Astrocyte of the hippocampus (primary cell): ENCODE measurements around the gene TP53BP2.

Source experiments
- DNase-seq: peaks from one replicate; pipeline ENCODE4 v3.0.0; 2011; ENCODE audit warnings: low read depth, low spot score

The TP53BP2 gene

DNA sequence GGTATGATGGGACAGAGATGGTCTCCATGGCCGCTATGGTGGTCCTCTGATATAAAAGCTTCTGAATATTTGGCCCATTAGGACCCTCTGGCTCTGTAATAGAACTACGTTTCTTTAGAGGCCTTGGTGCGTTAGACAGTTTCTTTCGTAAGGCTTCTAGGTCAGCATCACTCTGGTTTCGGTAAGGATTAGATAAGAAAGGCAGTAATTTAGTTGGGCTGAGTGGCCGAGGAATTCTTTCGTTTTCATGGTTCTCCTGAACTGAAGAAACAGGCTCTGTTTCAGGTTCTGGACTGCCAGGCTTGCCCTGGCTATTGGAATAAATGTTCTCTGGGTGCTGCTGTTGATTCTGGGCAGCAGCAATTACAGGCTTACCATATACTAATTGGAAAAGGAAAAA lies 49.5 kb downstream of the TP53BP2 start:
- DNase-seq = no peak

DNA sequence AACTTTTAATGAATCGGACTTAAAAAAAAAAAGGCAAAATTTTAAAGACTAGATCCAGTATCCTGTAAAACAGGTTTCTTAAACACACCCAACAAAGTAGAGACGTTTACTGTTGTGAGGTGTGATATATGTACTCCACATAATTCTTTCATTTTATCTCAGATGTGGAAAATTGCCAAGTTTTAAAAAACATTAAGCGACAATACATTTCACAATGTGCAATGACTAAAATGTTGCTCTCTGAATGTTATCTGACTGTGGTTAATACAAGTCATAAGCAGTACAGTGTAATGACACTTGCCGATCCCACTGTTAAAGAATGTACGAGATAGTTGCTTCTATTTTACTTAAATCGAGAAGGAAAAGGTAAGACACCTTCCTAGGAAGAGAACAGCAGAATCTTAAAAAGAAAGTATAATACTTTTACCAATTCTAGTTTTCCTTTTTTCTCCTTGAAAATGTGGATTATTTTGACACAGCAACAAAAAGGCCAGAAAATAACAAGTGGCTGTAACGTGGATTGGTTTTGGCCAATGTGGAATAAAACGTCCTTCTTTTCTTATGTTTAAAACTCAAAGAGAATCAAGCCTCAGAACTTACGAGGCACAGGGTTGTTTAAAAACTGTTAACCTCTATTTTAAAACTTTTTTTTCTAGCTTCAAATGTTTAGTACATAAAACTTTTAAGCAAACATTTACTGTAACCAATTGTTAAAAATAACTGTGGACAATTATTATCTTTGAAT lies 51.4 kb downstream of the TP53BP2 start:
- no peak for DNase-seq

DNA sequence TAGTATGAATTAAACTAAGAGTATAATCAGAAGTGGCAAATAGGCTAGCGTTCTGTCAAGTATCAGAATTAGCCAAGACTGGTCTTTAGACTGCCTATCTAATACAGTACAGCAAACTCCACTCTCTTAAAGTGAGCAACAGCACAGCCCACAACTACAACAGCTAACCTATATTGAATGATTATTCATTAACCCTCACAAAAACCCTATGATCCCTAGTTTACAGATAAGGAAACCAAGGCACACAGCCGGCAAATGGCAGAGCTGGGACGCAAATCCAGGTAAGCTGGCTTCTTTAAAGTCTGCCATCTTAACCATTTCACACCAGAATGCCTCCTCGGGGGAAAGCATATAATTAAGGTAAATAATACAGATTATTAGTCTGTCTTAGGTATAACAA lies 52.0 kb downstream of the TP53BP2 start:
- DNase-seq = no peak

DNA sequence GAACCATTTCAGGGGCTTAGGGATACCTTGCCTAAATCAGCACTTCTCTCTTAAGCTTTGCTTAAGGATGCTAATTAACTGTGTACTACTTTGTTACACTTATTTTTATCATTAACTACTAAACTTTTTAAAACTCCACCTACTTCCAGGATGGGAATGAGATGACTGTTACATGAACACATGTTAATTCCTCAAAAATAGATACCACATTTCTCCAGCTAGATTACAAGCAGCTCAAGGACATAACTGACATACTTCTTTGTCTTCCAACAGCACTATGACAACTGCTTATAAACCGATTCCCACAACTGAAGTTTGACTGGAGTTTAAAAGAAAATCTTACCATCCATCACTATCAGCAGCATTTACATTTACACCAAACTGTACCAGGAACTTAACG lies 53.7 kb downstream of the TP53BP2 start:
- no peak for DNase-seq

DNA sequence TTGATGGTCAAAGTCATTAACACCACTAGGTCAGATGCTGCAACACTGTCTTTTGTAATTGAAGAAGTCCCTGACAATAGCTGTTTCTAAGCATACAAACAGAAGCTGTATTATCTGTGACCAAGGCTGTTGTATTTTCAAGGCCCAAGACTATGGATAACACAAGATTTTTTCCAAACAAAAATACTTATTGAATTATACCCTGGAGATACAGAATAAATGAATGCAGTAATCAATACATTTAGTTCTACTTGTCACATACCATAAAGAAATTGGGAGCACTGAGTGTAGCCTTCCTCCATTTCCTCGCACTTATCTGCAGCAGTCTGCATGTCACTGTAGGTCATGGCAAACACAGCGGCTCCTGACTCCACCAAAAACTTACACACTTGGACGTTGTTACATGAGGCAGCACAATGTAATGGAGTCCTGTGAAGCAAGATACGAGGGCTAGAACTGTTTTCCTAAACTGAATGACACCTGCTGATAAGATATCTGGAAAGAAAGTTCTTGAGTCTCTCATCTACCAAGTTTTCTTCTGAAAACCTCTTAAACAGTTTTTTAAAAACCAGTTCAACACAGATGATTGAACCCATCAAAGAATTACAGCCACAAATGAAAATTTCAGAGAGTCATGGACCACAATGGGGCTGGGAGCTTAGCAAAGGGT lies 56.9 kb downstream of the TP53BP2 start:
- DNase-seq = no peak

DNA sequence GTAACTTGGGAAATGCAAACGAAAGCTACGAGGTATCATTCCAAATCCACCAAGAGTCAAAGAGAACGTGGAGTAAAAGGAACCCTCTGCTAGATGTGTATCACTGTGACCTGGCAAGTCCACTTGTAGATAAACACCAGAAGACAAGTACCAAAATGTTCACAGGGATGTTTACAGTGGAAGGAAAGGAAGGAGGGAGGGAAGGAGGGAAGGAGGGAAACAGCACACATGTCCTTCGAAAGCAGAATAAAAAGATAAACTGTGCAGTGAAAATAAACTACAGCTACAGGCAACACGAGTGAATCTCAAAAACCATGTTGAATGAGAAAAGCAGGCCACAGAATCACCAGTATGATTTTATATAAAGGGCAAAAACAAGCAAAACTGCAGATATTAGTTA lies 59.9 kb downstream of the TP53BP2 start:
- DNase-seq = no peak

DNA sequence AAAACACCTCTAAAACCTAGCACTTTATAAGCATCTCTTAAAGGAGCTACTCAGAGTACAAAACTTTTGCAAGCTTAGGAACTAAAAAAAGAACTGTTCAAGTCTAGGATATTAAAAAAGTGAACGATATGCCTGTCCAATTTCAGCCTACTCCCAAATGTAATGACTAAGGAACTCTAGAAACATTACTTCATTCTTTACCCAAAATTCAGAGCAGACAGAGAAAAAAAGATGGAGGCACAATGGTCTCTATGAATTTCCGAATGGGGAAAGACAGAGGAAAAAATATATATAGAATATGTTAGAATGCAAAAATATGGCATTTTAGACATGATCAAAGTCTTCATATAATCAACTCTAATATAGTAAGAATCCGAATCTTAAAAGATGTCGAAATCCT lies 61.2 kb downstream of the TP53BP2 start:
- DNase-seq = no peak

DNA sequence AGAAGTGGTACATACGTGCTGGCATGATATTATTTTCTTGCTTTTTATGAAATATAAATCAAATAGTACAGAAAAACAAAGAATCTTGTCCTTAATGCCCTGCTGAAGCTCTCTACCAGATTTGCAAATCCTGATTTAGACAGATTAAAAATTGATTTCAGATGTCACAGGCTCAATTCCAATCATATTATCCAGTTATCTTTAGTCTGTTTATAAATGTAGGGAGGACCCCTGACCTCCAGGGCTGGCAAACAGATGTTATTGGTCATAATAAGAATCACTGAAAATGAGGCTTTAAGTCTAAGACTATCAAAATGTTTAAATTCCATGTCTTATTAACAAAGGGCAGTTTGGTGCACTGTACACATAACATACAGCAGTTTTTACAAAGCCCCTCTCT lies 62.1 kb downstream of the TP53BP2 start:
- DNase-seq = no peak

DNA sequence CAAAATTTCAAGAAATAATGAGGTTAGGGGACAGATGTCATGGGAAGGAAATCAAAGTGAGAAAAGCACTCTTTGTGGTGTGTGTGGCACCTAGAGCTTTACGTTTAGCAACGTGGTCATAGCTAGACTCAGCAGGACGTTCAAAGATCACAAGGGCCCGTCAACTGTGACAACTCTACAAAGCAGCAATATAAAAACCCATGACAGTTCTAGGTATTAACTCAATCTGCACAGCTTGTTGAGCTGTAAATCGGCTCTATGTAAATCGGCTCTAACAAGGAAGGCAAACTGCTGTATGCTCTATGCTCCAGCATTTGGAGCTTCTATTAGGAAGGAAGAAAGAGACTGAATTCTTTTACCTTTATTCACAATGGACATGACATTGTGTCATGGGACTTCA lies 64.8 kb downstream of the TP53BP2 start:
- no peak for DNase-seq

DNA sequence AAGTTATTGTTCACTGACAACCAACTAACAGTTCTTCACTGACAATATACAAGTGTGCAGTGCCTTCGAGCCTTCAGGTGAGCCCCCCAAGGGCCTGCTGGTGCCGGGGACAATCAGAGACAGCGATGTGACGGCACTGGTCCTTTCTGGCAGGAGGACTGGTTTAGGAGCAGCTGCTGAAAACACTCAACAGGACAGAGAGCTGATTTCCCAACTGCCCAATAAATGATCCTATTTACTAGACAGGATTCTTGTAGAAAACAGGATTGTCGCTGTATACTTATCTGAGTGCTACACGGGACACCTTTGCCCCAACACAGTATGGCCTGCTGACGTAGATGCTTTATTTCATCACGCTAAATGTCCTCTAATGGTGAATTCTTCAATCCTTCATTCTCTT lies 65.4 kb downstream of the TP53BP2 start:
- DNase-seq = no peak

DNA sequence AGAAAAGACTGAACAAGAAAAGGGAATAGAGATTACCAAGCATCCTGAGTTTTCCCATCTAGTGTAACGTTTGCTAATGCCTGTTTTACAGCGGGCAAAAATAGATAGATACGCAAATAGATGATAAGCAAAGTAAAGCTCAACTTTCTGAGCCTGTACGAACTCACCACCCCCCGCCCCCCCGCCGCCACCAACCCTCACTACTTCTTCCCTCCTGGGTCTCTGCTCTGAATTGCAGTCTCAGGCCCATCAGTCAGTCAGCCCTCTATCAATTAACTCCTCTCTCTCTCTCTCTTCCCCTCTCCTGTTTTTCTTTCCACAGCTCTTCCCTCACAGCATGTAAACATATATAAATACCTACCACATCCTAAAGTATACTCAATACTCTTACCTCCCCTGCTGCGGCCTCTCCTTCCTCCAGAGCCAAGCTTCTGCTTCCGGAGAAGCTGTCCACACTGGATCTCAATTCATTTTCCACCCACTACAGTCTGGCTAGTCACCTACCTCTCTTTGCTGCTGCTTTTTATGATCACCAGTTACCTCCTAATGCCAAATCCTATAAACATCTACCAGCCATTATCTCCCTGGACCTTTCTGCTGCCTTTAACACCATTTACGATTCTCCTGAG lies 68.8 kb downstream of the TP53BP2 start:
- DNase-seq = no peak

DNA sequence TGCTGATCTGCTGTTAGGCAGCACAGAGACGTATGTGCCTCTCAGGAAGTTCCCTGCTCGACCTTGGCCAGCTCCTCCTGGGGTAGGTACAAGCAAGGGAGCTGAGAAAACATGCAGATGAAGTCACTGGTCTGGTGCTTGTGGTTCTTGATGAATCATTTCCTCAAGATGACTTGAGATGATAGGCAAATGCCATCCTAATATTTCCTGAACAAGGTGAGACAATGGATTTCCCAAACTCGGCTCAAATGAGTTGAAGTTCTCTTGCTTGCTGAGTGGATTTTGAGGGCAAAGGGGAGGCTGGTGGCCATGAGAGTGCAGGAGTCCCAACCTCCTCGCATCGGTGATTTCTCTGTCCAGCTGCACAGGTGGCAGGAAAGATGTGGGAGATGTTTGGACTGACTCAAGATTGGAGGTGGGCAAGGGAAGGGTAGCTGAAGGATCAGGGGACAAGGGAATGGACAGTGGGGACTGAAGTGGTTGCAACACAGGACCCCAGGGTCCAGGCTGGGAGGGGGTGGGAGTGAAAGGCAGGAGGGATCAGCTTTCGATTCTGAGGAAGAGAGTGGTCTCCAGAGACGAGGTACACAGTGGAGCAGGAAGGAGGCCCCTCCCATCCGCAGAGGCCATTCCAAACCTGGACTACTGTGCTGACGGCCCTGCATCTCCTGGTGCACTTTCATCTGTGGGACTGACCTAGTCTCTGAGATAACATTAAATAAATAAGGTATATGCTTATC lies 69.5 kb downstream of the TP53BP2 start:
- peak; percentile 79 for DNase-seq

DNA sequence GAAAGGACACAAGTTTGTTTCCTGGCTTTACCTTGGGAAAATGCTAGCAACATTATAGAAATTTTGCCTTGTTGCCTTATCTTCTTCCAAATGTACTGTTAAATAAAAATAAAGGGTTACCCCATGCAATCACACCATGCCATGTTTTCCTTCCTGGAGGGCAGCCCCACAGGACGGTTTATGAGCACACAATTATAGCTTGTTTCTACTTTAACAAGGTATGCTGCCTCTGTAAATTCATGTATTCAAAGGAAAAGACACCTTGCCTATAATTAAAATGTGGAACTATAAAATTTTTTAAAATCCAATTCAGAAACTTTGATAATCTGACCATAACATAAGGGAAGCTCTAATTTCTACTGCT lies 70.1 kb downstream of the TP53BP2 start:
- DNase-seq = no peak

DNA sequence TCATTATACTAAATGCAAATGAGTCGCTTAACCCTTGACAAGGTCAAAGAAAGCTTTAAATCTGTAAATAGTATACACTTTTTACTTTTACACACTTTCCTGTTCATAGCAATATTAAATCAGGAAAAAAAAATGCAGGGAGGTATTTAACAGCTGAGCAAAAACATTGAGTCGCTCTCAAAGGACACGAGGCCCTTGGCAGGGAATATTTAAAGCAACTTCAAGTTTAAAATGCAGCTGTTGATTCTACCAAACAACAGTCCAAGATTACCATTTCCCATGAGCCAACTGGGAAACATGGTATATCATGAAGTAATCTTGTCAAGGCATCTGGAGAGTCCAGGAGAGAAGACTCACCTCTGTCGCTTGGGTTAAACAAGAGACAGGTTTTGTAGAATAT lies 70.7 kb downstream of the TP53BP2 start:
- DNase-seq = peak; percentile 52

DNA sequence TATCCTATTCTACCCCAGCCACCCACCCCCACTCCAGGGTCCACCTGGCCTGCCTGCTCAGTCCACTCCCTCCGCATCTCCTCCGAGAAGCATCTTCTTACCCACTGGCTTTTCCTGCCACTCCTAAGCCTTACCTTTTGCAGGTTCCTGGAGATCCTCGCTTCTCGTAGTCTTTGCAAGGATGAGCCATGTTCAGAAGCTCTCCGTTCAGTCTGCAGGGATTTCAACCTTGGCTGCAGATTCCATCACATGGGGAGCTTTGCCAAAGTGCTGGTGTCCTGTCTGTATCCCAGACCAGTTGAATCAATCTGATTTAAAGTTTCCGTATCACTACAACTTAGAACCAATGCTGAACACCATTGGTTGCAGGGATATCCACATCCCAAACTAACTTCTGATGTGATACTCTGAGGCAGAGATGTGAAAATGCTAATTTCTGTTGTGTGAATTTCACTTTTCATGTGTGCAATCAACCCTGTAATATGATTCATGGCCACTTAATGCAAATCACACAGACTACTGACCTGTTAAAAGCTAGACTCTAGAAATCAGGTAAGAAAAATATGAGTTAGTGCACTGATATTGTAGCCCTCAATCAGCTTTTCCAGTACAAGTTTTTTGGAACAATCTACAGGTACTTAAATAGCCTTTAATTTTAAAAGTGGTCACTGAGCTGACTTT lies 71.5 kb downstream of the TP53BP2 start:
- no peak for DNase-seq

DNA sequence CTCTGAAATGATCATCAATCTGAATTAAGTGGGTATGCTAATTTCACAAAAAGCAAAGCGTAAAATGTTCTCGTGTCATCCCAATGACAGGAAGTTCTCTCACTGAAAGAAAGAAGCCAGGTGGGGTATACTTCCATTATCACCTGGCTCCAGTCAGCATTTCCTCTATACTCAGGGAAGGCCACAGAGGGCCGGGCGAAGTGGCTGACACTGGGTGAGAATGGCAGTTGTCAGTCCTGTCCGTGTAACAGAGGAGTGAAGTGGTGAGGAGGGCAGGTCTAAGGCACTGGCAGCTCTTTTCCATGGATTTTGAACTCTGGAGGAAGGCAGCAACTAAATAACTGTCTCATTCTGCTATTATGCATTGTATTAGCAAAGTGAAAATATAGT lies 73.0 kb downstream of the TP53BP2 start:
- DNase-seq = no peak

DNA sequence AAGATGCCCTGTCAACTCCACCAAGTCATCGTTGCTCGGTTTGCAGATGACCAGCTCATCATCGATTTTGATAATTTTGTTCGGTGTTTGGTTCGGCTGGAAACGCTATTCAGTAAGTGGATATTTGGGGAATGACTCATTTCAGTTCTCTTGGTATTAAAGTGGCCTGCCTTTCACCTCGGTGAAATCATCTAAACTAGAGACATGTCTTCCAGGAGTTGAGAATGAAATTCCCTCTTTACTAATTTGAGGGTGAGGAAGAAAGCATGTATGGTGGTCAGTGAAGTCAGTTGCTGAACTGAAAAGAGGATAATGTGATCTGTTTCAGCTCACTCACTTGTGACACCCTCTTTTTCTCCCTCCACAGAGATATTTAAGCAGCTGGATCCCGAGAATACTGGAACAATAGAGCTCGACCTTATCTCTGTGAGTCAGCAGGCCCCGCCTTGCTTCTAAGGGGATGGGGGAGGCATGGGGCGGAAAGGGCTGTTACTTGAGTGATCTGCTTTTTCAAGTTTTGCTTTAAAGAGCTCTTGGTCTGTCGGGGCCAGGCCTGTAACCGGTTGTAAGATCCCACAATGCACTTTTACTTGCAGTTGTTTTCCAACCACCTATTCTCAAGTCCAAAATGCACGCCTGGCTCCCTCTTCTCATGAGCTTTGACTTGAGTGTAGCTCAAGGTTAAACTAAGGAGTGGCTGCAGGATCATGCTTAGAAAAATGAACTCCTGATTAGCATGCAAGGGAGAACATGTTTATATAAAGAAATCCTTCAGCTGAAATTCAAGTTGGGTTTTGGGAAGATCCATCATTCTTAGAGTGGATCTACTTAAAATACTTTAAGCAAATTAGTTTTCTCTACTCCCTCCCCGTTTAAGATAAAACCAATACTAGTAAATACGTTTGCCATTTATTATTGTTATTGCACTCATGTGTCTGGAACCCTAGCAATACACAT lies 73.7 kb downstream of the TP53BP2 start:
- DNase-seq = peak; percentile 90

DNA sequence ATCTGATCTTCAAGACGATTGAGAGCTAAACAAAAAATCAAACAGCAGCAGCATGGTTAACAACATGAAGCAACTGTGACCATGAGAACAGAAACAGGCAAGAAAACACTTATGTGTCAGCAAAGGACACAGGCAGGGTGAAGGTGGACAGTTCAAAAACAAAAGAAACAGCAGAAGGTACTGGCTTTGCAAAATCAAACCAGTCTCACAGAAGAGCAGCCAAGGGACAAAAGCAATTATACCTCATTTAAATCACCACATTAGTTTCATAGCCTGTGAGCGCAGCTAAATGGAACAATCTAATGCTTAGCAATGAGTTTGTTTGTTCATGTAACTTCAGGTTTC lies 74.3 kb downstream of the TP53BP2 start:
- DNase-seq = no peak

DNA sequence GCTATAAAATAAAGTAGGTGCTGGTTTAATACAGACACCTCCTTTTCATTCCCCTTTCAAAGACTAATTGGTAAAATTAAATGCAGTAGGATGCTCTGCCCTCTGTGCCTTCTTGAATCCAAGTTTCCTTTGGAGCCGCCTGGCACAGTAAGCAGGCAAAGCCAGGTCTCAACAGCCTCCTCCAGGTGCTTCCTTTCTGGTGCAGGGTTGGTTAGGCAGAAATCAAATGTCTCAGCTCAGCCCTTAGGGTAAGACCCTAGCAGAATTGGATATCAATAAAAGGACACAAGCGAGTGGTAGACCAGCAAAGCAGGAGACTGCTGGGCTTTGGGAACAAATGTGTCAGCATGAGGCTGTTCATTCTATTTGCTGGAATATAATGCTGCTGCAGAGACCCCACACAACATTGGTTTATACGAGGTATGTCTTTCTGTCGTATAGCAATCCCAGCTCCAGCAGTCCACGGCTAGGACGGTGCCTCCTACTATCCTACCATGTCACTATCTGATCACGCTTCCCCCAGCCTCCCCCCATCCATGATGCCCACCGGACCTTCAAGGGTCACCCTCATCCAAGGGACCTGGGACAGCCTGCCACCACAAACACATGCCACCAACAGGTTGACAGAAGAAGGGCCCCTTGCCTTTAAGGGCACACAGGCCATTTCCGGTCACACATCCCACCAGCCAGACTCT lies 75.0 kb downstream of the TP53BP2 start:
- no peak for DNase-seq

DNA sequence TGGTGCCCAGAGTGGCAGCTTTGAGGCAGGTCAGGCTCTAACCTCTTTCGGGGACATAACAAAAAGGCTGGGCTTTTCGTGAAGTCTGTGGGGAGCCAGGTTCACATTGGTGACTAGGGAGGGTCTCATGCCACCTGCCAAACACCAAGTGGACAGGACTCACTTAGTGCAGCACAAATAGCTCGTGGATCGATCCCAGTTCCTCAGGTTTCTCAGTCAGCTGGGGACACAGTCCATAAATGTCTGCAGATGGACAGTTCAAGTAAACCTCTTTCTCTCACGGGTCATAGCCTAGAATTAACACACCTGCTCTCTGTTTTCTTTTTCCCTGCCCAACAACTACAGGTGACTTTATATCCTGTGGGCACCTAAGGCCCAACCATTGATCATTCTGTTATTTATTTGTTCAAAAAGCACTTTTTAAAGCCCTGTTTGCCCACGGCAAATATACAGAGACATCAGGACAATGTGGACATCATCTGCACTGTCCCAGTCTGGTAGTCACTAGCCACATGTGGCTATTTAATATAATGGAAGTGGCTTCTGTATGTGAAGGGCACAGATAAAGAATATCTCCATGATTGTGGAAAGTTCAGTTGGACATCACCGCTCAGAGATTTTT lies 79.9 kb downstream of the TP53BP2 start:
- DNase-seq = no peak
